Endothelial cell of umbilical vein (primary cell): ENCODE measurements around the gene FAM83F. TPM values are rescaled to one million over a fixed set of nuclear protein-coding genes. Genes with fewer than 3 reads are reported as not detected.

Source experiments
- BruUV-seq: library from RNA; stranded (reverse); fragments of 400-500 nt; replicated peaks from 2 replicates; lab custom pipeline; 2021; lab: Mats Ljungman, UMichigan
- CTCF ChIA-PET: fragments of 300-600, 350-600 bp; sonication (Branson Sonifier 250); formaldehyde crosslinking; loops from one replicate; lab custom pipeline; 2021; ENCODE audit warnings: antibody characterized with exemption, inconsistent platforms; lab: Charles Lee
- POLR2A ChIA-PET: fragments of 300-600, 350-600 bp; sonication (Branson Sonifier 250); formaldehyde crosslinking; loops from one replicate; lab custom pipeline; 2021; ENCODE audit warnings: antibody characterized with exemption, inconsistent platforms; lab: Charles Lee
- DNase-seq: peaks from one replicate; pipeline ENCODE4 v3.0.0-alpha.2; 2011; ENCODE audit warnings: low read depth, low spot score
- FAIRE-seq: peaks from 2 replicates; lab custom pipeline; 2011; peaks lifted over from hg19 to GRCh38; lab: Jason Lieb, UNC
- H2AFZ ChIP-seq: 2 replicates; pipeline ENCODE4 v1.6.0; 2012; ENCODE audit warnings: low read depth, low read length, control low read depth, inconsistent platforms
- H3K27ac ChIP-seq: 2 replicates; pipeline ENCODE4 v1.5.1; 2011; ENCODE audit warnings: low read depth, mild to moderate bottlenecking, control low read depth, low read length, moderate library complexity; ENCODE audit not compliant: insufficient read depth
- H3K27me3 ChIP-seq, 2 experiments: 2 replicates each; pipeline versions ENCODE4 v1.6.0 to v1.6.1; 2011; ENCODE audit warnings: low read length in 2 of 2, mixed read lengths in 1 of 2; ENCODE audit not compliant: control insufficient read depth in 2 of 2, insufficient read depth in 2 of 2
- H3K36me3 ChIP-seq, 2 experiments: 2 replicates in 1 of 2; 3 replicates in 1 of 2; pipeline ENCODE4 v1.5.1; 2011; ENCODE audit warnings: low read length in 2 of 2, mild to moderate bottlenecking in 1 of 2, moderate library complexity in 1 of 2; ENCODE audit not compliant: control insufficient read depth in 2 of 2, insufficient read depth in 2 of 2; ENCODE audit errors: extremely low read depth in 1 of 2
- H3K4me1 ChIP-seq: 3 replicates; pipeline ENCODE4 v1.5.1; 2011; ENCODE audit warnings: mild to moderate bottlenecking, low read length; ENCODE audit not compliant: control insufficient read depth, insufficient read depth; ENCODE audit errors: extremely low read depth
- H3K4me2 ChIP-seq: 2 replicates; pipeline ENCODE4 v1.6.1; 2011; ENCODE audit warnings: low read length, control low read depth, mixed read lengths; ENCODE audit not compliant: insufficient read depth
- H3K4me3 ChIP-seq, 3 experiments: fragments of 200-600 bp in 1 of 3; sonication (generic), shearing (Covaris generic) in 1 of 3; replicated peaks in 1 of 3; 2 replicates each; pipeline ENCODE4 v1.5.1; 2011 to 2016; ENCODE audit warnings: control low read depth in 3 of 3, low read length in 3 of 3, mild to moderate bottlenecking in 2 of 3, inconsistent platforms in 1 of 3, low read depth in 1 of 3, moderate library complexity in 1 of 3; ENCODE audit not compliant: insufficient read depth in 1 of 3
- H3K79me2 ChIP-seq: 2 replicates; pipeline ENCODE4 v1.6.0; 2012; ENCODE audit warnings: low read length, inconsistent platforms; ENCODE audit not compliant: control insufficient read depth, insufficient read depth
- H3K9ac ChIP-seq: replicated peaks from 2 replicates; pipeline ENCODE3; 2011; ENCODE audit warnings: low read length, control low read depth; ENCODE audit not compliant: insufficient read depth; ENCODE audit errors: extremely low read depth
- H3K9me1 ChIP-seq: replicated peaks from 3 replicates; pipeline ENCODE4 v1.6.0; 2011; ENCODE audit warnings: mild to moderate bottlenecking, low read length; ENCODE audit not compliant: control insufficient read depth, insufficient read depth; ENCODE audit errors: extremely low read depth
- H3K9me3 ChIP-seq: replicated peaks from 2 replicates; pipeline ENCODE4 v1.5.1; 2012; ENCODE audit warnings: low read length, inconsistent platforms; ENCODE audit not compliant: control insufficient read depth, insufficient read depth
- H4K20me1 ChIP-seq: replicated peaks from 2 replicates; pipeline ENCODE3; 2011; ENCODE audit warnings: mild to moderate bottlenecking, low read length; ENCODE audit not compliant: control insufficient read depth, insufficient read depth; ENCODE audit errors: extremely low read depth
- CTCF ChIP-seq, 2 donors: IDR thresholded peaks; 1 replicate in 1 of 2; 2 replicates in 1 of 2; pipeline ENCODE4 v1.5.1; 2011; ENCODE audit warnings: low read length in 2 of 2, mild to moderate bottlenecking in 2 of 2, moderate library complexity in 2 of 2, control low read depth in 1 of 2, inconsistent platforms in 1 of 2, low read depth in 1 of 2; ENCODE audit not compliant: insufficient read depth in 1 of 2; ENCODE audit errors: extremely low read depth in 1 of 2
- EZH2 ChIP-seq: IDR thresholded peaks from 2 replicates; pipeline ENCODE4 v1.6.1; 2012; ENCODE audit warnings: borderline replicate concordance, low read depth, mild to moderate bottlenecking, moderate library complexity, low read length, inconsistent platforms; ENCODE audit not compliant: severe bottlenecking
- FOS ChIP-seq: IDR thresholded peaks from 2 replicates; pipeline ENCODE4 v1.6.1; 2011; ENCODE audit warnings: mild to moderate bottlenecking, low read length, moderate library complexity, borderline replicate concordance; ENCODE audit not compliant: insufficient read depth
- JUN ChIP-seq: IDR thresholded peaks from 2 replicates; pipeline ENCODE4 v1.6.1; 2011; ENCODE audit warnings: borderline replicate concordance, low read depth; ENCODE audit not compliant: insufficient read length, insufficient read depth
- MAX ChIP-seq: IDR thresholded peaks from 2 replicates; pipeline ENCODE4 v1.6.1; 2011; ENCODE audit not compliant: insufficient read depth, insufficient read length
- MYC ChIP-seq: IDR thresholded peaks from one replicate; pipeline ENCODE4 v1.6.1; 2011; ENCODE audit warnings: mild to moderate bottlenecking, low read depth, low read length
- POLR2A ChIP-seq: IDR thresholded peaks from 2 replicates; pipeline ENCODE4 v1.6.1; 2012; ENCODE audit warnings: low read depth, mild to moderate bottlenecking, control low read depth, low read length
- dilution Hi-C: fragments of 300-500 bp; cut with MboI; formaldehyde crosslinking; loops from one replicate; pipeline ENCODE4 v1.15.0; 2019; ENCODE audit warnings: low sequenced_read_pairs; ENCODE audit not compliant: extremely low pct_ligation_motif_present
- intact Hi-C: fragments of 100-400 bp; cut with micrococcal nuclease; formaldehyde crosslinking; loops from one replicate; pipeline ENCODE4 v1.10.0; 2022
- polyA plus RNA-seq, 4 experiments: library from polyadenylated mRNA; depleted of rRNA in 3 of 4; stranded (reverse) in 3 of 4; unstranded in 1 of 4; fragments of >200 nt; gene quantifications; 2 replicates each; pipeline versions ENCODE4 v1.2.1 to v1.2.3, GENCODE V29; 2011 to 2012; ENCODE audit warnings: missing spikeins in 1 of 4
- total RNA-seq: library from RNA; stranded (reverse); gene quantifications from 2 replicates; pipeline ENCODE4 v1.2.3, GENCODE V29; 2021

FAM83F gene
- total and polyA plus RNA-seq, 2 donors (not counting 3 experiments of a cell fraction or from before 2014, with no cell fraction given) = not detected

GRCh38 chr22:40046126-40046525 is 51.4 kb downstream of the FAM83F start:
- H3K79me2 ChIP-seq = no peaks in the 10 kb centered on the region
- no peaks in the 10 kb centered on the region for H3K9me3 ChIP-seq
- FAIRE-seq (no peak), DNase-seq (no peak)
- CTCF ChIA-PET = interaction anchor here (2.6 kb wide), 1 partner anchor 302 kb away, joined by 21 read pairs; no protein-coding TSS in a partner anchor
- dilution Hi-C loops (no loop called here), intact Hi-C loops (loop anchor here (10.0 kb wide), 1 partner anchor 229 kb away; no protein-coding TSS in a partner anchor)
- POLR2A ChIA-PET = no interaction called here
- H3K27ac ChIP-seq = no peak overlapping the region
- H4K20me1 ChIP-seq = no peaks in the 10 kb centered on the region
- TF ChIP-seq CTCF (IDR thresholded peaks at IDR 0.05; ENCODE audit: extremely low read depth in 1 of 2, insufficient read depth in 1 of 2, low read depth in 1 of 2, low read length in 2 of 2) = no peak
- no peak for TF ChIP-seq MAX
- no peak for TF ChIP-seq JUN
- no peak for TF ChIP-seq EZH2
- no peak for TF ChIP-seq POLR2A
- TF ChIP-seq FOS = no peak
- TF ChIP-seq MYC = no peak
- H3K4me3 ChIP-seq = no peak overlapping the region
- H3K36me3 ChIP-seq = no peaks in the 10 kb centered on the region
- peaks cover 13% of the 10 kb centered on the region for H3K4me1 ChIP-seq
- no peak overlapping the region for H2AFZ ChIP-seq
- H3K9me1 ChIP-seq = no peaks in the 10 kb centered on the region
- H3K4me2 ChIP-seq = peak overlapping the region; percentile 56
- peaks cover under 1 to 6% of the 10 kb centered on the region in 2 experiments for H3K27me3 ChIP-seq
- no peak overlapping the region for H3K9ac ChIP-seq
- no TSS peak for BruUV-seq
